ENCODE data around the gene TRAFD1. TPM values are rescaled to one million over a fixed set of nuclear protein-coding genes. Genes with fewer than 3 reads are reported as not detected.

The TRAFD1 gene
- total and polyA plus RNA-seq, 2 of the 13 experiments (the other 11 are each of a cell fraction or from before 2014, with no cell fraction given) = 9.5 to 20.9 TPM

DNA sequence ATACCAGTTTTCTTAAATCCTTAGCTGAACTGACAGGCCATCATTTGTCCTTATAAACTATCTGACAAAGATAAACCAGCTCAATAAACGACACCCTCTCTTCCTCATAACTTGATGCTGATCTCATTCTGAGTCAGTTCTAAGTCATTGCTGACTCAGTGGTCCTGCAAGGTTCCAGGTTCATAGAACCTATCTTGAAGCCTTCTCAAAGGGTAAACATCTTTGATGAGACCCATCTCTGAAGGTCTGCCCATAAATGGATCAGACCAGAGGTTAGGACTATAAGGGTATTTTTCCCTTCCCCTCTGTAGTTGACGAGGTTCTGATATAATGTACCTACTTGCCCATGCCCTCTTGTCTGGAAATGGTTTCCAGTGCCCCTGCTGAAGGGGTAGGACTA, 28.7 kb upstream of the TRAFD1 start:
- Histone ChIP-seq H3K27ac (ENCODE audit: extremely low read length, insufficient read depth, low read length) (no peak overlapping the region), H3K4me3 (replicated peaks in 1 of 3; ENCODE audit: insufficient read depth in 1 of 3, low read depth in 2 of 3, low read length in 3 of 3) (no peak overlapping the region), H3K4me2 (ENCODE audit: low read depth, low read length) (no peak overlapping the region), H2AFZ (ENCODE audit: low read length) (no peak overlapping the region), H3K9me3 (ENCODE audit: low read length) (no peaks in the 10 kb centered on the region), H4K20me1 (ENCODE audit: insufficient read depth, low read length) (0 out of 2 replicates have a peak, but pooled peaks cover 13% of the 10 kb centered on the region), H3K9ac (ENCODE audit: insufficient read depth, low read depth, low read length) (no peak overlapping the region), H3K36me3 (replicated peaks in 1 of 2; ENCODE audit: control insufficient read depth in 1 of 2, insufficient read depth in 2 of 2, low read length in 2 of 2) (peaks cover 4 to 63% of the 10 kb centered on the region in 2 experiments), H3K27me3 (ENCODE audit: control insufficient read depth in 1 of 2, insufficient read depth in 2 of 2, low read length in 2 of 2) (no peaks in the 10 kb centered on the region), H3K4me1 (ENCODE audit: insufficient read depth, low read length) (no peaks in the 10 kb centered on the region), H3K79me2 (ENCODE audit: insufficient read depth, low read length) (peaks cover 68% of the 10 kb centered on the region)
- no TSS peak for BruUV-seq (replicated peaks)
- in situ Hi-C loops (cut with HindIII; ENCODE audit: extremely low pct_ligation_motif_present, low pct_unique_long_range_greater_than_20kb) (no loop called here), intact Hi-C loops (cut with micrococcal nuclease; ENCODE audit: unreplicated experiment) (no loop called here)
- CTCF ChIA-PET (ENCODE audit: low intra/inter-chr PET ratio, low total read pairs) = no interaction called here
- no peak for ATAC-seq
- no peak for FAIRE-seq
- TF ChIP-seq FOXP1 (IDR thresholded peaks at IDR 0.05) = no peak
- no peak for TF ChIP-seq FOXP1 (CRISPR knock-in tag; IDR thresholded peaks at IDR 0.05)
- TF ChIP-seq ZNF383 (CRISPR knock-in tag; IDR thresholded peaks at IDR 0.05; ENCODE audit: borderline replicate concordance) = no peak
- TF ChIP-seq, protein P1, sequence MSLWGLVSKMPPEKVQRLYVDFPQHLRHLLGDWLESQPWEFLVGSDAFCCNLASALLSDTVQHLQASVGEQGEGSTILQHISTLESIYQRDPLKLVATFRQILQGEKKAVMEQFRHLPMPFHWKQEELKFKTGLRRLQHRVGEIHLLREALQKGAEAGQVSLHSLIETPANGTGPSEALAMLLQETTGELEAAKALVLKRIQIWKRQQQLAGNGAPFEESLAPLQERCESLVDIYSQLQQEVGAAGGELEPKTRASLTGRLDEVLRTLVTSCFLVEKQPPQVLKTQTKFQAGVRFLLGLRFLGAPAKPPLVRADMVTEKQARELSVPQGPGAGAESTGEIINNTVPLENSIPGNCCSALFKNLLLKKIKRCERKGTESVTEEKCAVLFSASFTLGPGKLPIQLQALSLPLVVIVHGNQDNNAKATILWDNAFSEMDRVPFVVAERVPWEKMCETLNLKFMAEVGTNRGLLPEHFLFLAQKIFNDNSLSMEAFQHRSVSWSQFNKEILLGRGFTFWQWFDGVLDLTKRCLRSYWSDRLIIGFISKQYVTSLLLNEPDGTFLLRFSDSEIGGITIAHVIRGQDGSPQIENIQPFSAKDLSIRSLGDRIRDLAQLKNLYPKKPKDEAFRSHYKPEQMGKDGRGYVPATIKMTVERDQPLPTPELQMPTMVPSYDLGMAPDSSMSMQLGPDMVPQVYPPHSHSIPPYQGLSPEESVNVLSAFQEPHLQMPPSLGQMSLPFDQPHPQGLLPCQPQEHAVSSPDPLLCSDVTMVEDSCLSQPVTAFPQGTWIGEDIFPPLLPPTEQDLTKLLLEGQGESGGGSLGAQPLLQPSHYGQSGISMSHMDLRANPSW (CRISPR knock-in tag; IDR thresholded peaks at IDR 0.05; ENCODE audit: borderline replicate concordance) = no peak
- TF ChIP-seq, protein P2, sequence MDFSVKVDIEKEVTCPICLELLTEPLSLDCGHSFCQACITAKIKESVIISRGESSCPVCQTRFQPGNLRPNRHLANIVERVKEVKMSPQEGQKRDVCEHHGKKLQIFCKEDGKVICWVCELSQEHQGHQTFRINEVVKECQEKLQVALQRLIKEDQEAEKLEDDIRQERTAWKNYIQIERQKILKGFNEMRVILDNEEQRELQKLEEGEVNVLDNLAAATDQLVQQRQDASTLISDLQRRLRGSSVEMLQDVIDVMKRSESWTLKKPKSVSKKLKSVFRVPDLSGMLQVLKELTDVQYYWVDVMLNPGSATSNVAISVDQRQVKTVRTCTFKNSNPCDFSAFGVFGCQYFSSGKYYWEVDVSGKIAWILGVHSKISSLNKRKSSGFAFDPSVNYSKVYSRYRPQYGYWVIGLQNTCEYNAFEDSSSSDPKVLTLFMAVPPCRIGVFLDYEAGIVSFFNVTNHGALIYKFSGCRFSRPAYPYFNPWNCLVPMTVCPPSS (IDR thresholded peaks at IDR 0.05) = no peak
- TF ChIP-seq ZFAT (CRISPR knock-in tag; conservative IDR thresholded peaks at IDR 0.05) = no peak
- no peak for TF ChIP-seq ZNF510 (CRISPR knock-in tag; IDR thresholded peaks at IDR 0.05; ENCODE audit: low read depth)
- 85% methylated on average over 2 of the region's 2 CpGs for WGBS (ENCODE audit: low lambda C conversion rate)
- POLR2A ChIA-PET = interaction anchor here (2.1 kb wide), 1 partner anchor 20 kb away, joined by 6 read pairs; no protein-coding TSS in a partner anchor
- DNase-seq (ENCODE audit: low spot score) = no peak
